Ovary (tissue), 3 donors: ENCODE data around the gene KRT24.

Experiments used
- EP300 ChIP-seq: sonication (generic); formaldehyde crosslinking; IDR thresholded peaks from one replicate; pipeline ENCODE4 v1.6.1; 2017; ENCODE audit warnings: antibody characterized with exemption
- POLR2A ChIP-seq: fragments of 450-650 bp; IDR thresholded peaks from one replicate; pipeline ENCODE4 v1.6.1; 2017; ENCODE audit warnings: antibody characterized with exemption, mild to moderate bottlenecking, moderate library complexity
- TF ChIP-seq, protein P1 (sequence below), 3 donors: fragments of 450-650 bp in 2 of 3; fragments of 200-600 bp in 1 of 3; IDR thresholded peaks; one replicate each; pipeline versions ENCODE4 v1.5.1 to v1.8.0; 2016 to 2022; ENCODE audit warnings: antibody characterized with exemption in 3 of 3, mild to moderate bottlenecking in 1 of 3
- donor health status: DM: no; HTN: no; CAD: no.

DNA sequence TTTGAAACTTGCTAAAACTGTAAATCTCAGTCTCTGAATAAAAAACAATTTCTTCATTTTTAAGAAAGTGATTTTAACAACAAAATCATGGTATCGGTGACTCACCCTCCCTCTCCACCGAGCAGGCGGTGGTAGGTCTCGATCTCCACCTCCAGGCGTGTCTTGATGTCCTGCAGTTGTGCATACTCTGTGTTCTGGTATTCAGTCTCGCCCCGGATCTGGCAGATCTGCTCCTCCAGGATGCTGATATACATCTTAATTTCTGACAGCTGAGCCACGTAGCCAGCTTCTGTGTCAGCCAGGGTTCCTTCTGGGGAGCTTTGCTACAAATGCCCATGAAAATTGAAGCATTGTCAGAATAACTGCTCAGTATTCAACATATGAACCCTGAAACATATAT lies 15.4 kb upstream of the KRT24 start:
- TF ChIP-seq, protein P1, sequence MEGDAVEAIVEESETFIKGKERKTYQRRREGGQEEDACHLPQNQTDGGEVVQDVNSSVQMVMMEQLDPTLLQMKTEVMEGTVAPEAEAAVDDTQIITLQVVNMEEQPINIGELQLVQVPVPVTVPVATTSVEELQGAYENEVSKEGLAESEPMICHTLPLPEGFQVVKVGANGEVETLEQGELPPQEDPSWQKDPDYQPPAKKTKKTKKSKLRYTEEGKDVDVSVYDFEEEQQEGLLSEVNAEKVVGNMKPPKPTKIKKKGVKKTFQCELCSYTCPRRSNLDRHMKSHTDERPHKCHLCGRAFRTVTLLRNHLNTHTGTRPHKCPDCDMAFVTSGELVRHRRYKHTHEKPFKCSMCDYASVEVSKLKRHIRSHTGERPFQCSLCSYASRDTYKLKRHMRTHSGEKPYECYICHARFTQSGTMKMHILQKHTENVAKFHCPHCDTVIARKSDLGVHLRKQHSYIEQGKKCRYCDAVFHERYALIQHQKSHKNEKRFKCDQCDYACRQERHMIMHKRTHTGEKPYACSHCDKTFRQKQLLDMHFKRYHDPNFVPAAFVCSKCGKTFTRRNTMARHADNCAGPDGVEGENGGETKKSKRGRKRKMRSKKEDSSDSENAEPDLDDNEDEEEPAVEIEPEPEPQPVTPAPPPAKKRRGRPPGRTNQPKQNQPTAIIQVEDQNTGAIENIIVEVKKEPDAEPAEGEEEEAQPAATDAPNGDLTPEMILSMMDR (IDR thresholded peaks at IDR 0.05): no peak
- TF ChIP-seq POLR2A (no peak), EP300 (no peak)
